ENCODE measurements around the gene FBXW5. TPM values are rescaled to one million over a fixed set of nuclear protein-coding genes. Genes with fewer than 3 reads are reported as not detected.

FBXW5 gene
- polyA plus RNA-seq, 1 donor from 2014 or later: 138 TPM

- H3K36me3 ChIP-seq (ENCODE audit: insufficient read depth, low read length): peaks cover 3% of the 10 kb centered on the region
- H3K9ac ChIP-seq (ENCODE audit: low read length): no peak overlapping the region
- H3F3A ChIP-seq (ENCODE audit: insufficient read depth, low read length, poor library complexity, severe bottlenecking): no peaks in the 10 kb centered on the region
- no peaks in the 10 kb centered on the region for H3K9me3 ChIP-seq (ENCODE audit: low read length)
- no peaks in the 10 kb centered on the region for H3K79me2 ChIP-seq (replicated peaks; ENCODE audit: insufficient read depth, low read length)
- no peaks in the 10 kb centered on the region for H3K9me2 ChIP-seq (ENCODE audit: insufficient read depth, low read length)
- no peaks in the 10 kb centered on the region for H3K27me3 ChIP-seq (ENCODE audit: insufficient read depth, low read depth, low read length)
- H3K4me2 ChIP-seq (ENCODE audit: low read length): no peak overlapping the region
- H3K27ac ChIP-seq (ENCODE audit: low read length): no peak overlapping the region
- H4K20me1 ChIP-seq (ENCODE audit: insufficient read depth): no peaks in the 10 kb centered on the region
- no peak overlapping the region for H3K4me3 ChIP-seq (ENCODE audit: low read length)
- H2AFZ ChIP-seq (ENCODE audit: low read depth, low read length): no peak overlapping the region
- no peak for TF ChIP-seq SMC3 (conservative IDR thresholded peaks at IDR 0.05; ENCODE audit: poor library complexity)
- TF ChIP-seq MXI1 (conservative IDR thresholded peaks at IDR 0.05; ENCODE audit: poor library complexity, severe bottlenecking): no peak
- no peak for TF ChIP-seq CTCF (IDR thresholded peaks at IDR 0.05; ENCODE audit: poor library complexity, severe bottlenecking)
- no peak for TF ChIP-seq EZH2 (IDR thresholded peaks at IDR 0.05; ENCODE audit: borderline replicate concordance, insufficient read depth, low read length, poor library complexity, severe bottlenecking)
- TF ChIP-seq, protein P1, sequence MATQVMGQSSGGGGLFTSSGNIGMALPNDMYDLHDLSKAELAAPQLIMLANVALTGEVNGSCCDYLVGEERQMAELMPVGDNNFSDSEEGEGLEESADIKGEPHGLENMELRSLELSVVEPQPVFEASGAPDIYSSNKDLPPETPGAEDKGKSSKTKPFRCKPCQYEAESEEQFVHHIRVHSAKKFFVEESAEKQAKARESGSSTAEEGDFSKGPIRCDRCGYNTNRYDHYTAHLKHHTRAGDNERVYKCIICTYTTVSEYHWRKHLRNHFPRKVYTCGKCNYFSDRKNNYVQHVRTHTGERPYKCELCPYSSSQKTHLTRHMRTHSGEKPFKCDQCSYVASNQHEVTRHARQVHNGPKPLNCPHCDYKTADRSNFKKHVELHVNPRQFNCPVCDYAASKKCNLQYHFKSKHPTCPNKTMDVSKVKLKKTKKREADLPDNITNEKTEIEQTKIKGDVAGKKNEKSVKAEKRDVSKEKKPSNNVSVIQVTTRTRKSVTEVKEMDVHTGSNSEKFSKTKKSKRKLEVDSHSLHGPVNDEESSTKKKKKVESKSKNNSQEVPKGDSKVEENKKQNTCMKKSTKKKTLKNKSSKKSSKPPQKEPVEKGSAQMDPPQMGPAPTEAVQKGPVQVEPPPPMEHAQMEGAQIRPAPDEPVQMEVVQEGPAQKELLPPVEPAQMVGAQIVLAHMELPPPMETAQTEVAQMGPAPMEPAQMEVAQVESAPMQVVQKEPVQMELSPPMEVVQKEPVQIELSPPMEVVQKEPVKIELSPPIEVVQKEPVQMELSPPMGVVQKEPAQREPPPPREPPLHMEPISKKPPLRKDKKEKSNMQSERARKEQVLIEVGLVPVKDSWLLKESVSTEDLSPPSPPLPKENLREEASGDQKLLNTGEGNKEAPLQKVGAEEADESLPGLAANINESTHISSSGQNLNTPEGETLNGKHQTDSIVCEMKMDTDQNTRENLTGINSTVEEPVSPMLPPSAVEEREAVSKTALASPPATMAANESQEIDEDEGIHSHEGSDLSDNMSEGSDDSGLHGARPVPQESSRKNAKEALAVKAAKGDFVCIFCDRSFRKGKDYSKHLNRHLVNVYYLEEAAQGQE (IDR thresholded peaks at IDR 0.05; ENCODE audit: borderline replicate concordance): no peak
- TF ChIP-seq EP300 (conservative IDR thresholded peaks at IDR 0.05; ENCODE audit: poor library complexity, severe bottlenecking): no peak
- no peak for TF ChIP-seq POLR2AphosphoS5 (IDR thresholded peaks at IDR 0.05)
- no peak for TF ChIP-seq TAF1 (IDR thresholded peaks at IDR 0.05; ENCODE audit: low read depth)
- TF ChIP-seq RAD21 (conservative IDR thresholded peaks at IDR 0.05): no peak
Observed at GRCh38 chr9:136935651-136936050, 8.9 kb downstream of the FBXW5 start.

DNA sequence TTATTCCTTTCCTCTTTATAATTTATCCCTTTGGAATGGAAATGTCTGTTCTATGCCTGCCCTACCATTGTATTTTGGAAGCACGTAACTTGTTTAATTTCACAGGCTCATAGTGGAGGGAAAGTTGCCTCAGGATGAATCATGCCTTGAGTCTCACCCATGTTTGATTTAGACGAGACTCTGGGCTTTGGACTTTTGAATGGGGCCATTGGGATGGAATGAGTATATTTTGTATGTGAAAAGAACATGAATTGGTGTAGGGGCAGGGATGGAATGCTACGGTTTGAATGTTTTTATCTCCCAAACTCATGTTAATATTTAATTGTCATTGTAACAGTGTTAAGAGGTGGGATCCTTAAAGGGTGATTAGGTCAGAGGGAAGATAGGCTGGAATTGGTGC, 10.3 kb downstream of the FBXW5 start:
- Histone ChIP-seq H4K20me1 (ENCODE audit: insufficient read depth) (no peaks in the 10 kb centered on the region), H3F3A (ENCODE audit: insufficient read depth, low read length, poor library complexity, severe bottlenecking) (no peaks in the 10 kb centered on the region), H3K4me2 (ENCODE audit: low read length) (no peak overlapping the region), H3K9ac (ENCODE audit: low read length) (no peak overlapping the region), H3K79me2 (replicated peaks; ENCODE audit: insufficient read depth, low read length) (no peaks in the 10 kb centered on the region), H3K9me3 (ENCODE audit: low read length) (no peaks in the 10 kb centered on the region), H3K9me2 (ENCODE audit: insufficient read depth, low read length) (no peaks in the 10 kb centered on the region), H3K4me3 (ENCODE audit: low read length) (no peak overlapping the region), H3K27ac (ENCODE audit: low read length) (no peak overlapping the region), H3K27me3 (ENCODE audit: insufficient read depth, low read depth, low read length) (no peaks in the 10 kb centered on the region), H3K36me3 (ENCODE audit: insufficient read depth, low read length) (no peaks in the 10 kb centered on the region), H2AFZ (ENCODE audit: low read depth, low read length) (no peak overlapping the region)
- TF ChIP-seq TAF1 (IDR thresholded peaks at IDR 0.05; ENCODE audit: low read depth) (no peak), EP300 (conservative IDR thresholded peaks at IDR 0.05; ENCODE audit: poor library complexity, severe bottlenecking) (no peak), EZH2 (IDR thresholded peaks at IDR 0.05; ENCODE audit: borderline replicate concordance, insufficient read depth, low read length, poor library complexity, severe bottlenecking) (no peak), POLR2AphosphoS5 (IDR thresholded peaks at IDR 0.05) (no peak), MXI1 (conservative IDR thresholded peaks at IDR 0.05; ENCODE audit: poor library complexity, severe bottlenecking) (no peak)
- TF ChIP-seq, protein P1 (IDR thresholded peaks at IDR 0.05; ENCODE audit: borderline replicate concordance): no peak
